Hepatocyte (in vitro differentiated cells): ENCODE results near the gene ING1. TPM values are rescaled to one million over a fixed set of nuclear protein-coding genes. Genes with fewer than 3 reads are reported as not detected.
"Not testable (repeated sequence)": the region's sequence is repeated elsewhere in the genome, so short reads cannot be mapped to it uniquely, and the experiment has no call there.

Experiments
- DNase-seq: peaks from one replicate; pipeline ENCODE4 v3.0.0-alpha.2; 2016; ENCODE audit warnings: low spot score
- H2AFZ ChIP-seq: fragments of 200-600 bp; sonication (generic); 2 replicates; pipeline ENCODE4 v1.6.0; 2016; ENCODE audit warnings: antibody characterized with exemption, mild to moderate bottlenecking
- H3K27ac ChIP-seq: fragments of 200-600 bp; sonication (generic); 2 replicates; pipeline ENCODE4 v1.5.1; 2016; ENCODE audit warnings: mild to moderate bottlenecking
- H3K27me3 ChIP-seq: fragments of 200-600 bp; sonication (generic); 2 replicates; pipeline ENCODE4 v1.6.1; 2016
- H3K36me3 ChIP-seq: fragments of 200-600 bp; sonication (generic); replicated peaks from 2 replicates; pipeline ENCODE4 v1.5.1; 2016; ENCODE audit warnings: low read depth; ENCODE audit not compliant: insufficient read depth
- H3K4me1 ChIP-seq: fragments of 200-600 bp; sonication (generic); 2 replicates; pipeline ENCODE4 v1.5.1; 2016; ENCODE audit warnings: mild to moderate bottlenecking, moderate library complexity; ENCODE audit not compliant: insufficient read depth
- H3K4me2 ChIP-seq: fragments of 200-600 bp; sonication (generic); 2 replicates; pipeline ENCODE4 v1.6.0; 2016
- H3K4me3 ChIP-seq: fragments of 200-600 bp; sonication (generic); 2 replicates; pipeline ENCODE4 v1.5.1; 2016; ENCODE audit warnings: mild to moderate bottlenecking
- H3K79me2 ChIP-seq: fragments of 200-600 bp; sonication (generic); 2 replicates; pipeline ENCODE4 v1.6.0; 2017; ENCODE audit warnings: mild to moderate bottlenecking
- H3K9me2 ChIP-seq: fragments of 200-600 bp; sonication (generic); replicated peaks from 2 replicates; pipeline ENCODE4 v1.6.0; 2017; ENCODE audit warnings: mild to moderate bottlenecking; ENCODE audit not compliant: insufficient read depth
- H3K9me3 ChIP-seq: fragments of 200-600 bp; sonication (generic); 2 replicates; pipeline ENCODE4 v1.5.1; 2016; ENCODE audit warnings: low read depth, mild to moderate bottlenecking
- H4K20me1 ChIP-seq: fragments of 200-600 bp; sonication (generic); 2 replicates; pipeline ENCODE4 v1.6.0; 2016; ENCODE audit warnings: mild to moderate bottlenecking; ENCODE audit not compliant: insufficient read depth, poor library complexity, severe bottlenecking
- EZH2 ChIP-seq: fragments of 200-600 bp; sonication (generic); IDR thresholded peaks from 2 replicates; pipeline ENCODE4 v1.6.1; 2016; ENCODE audit warnings: antibody characterized with exemption, mild to moderate bottlenecking, borderline replicate concordance
- EZH2phosphoT487 ChIP-seq: fragments of 200-600 bp; sonication (generic); IDR thresholded peaks from one replicate; pipeline ENCODE4 v1.6.1; 2018; ENCODE audit warnings: antibody characterized with exemption, mild to moderate bottlenecking, low read depth, moderate library complexity; ENCODE audit not compliant: unreplicated experiment, severe bottlenecking
- WGBS: methylation state at CpG from one replicate; pipeline ENCODE4 v1.1.6; 2016; ENCODE audit warnings: low lambda C conversion rate; ENCODE audit errors: missing lambda C conversion rate; 5-methylcytosine and 5-hydroxymethylcytosine counted together
- polyA plus RNA-seq: library from polyadenylated mRNA; unstranded; fragments of >200 nt; fragmentation: Nextera tagmentation; extraction: Ambion mirVana; gene quantifications from 2 replicates; pipeline ENCODE4 v1.2.1, GENCODE V29; 2016
- total RNA-seq: library from RNA; depleted of rRNA; stranded (reverse); fragments of >200 nt; gene quantifications from 2 replicates; pipeline ENCODE4 v1.2.3, GENCODE V29; 2014
- TF ChIP-seq, protein P1 (sequence below): fragments of 200-600 bp; sonication (generic); IDR thresholded peaks from 2 replicates; pipeline ENCODE4 v1.5.1; 2016; ENCODE audit warnings: antibody characterized with exemption, mild to moderate bottlenecking; ENCODE audit not compliant: poor library complexity

Gene ING1
- total and polyA plus RNA-seq, 2 experiments from 2014 or later, result 14.7 to 26.4 TPM

DNA sequence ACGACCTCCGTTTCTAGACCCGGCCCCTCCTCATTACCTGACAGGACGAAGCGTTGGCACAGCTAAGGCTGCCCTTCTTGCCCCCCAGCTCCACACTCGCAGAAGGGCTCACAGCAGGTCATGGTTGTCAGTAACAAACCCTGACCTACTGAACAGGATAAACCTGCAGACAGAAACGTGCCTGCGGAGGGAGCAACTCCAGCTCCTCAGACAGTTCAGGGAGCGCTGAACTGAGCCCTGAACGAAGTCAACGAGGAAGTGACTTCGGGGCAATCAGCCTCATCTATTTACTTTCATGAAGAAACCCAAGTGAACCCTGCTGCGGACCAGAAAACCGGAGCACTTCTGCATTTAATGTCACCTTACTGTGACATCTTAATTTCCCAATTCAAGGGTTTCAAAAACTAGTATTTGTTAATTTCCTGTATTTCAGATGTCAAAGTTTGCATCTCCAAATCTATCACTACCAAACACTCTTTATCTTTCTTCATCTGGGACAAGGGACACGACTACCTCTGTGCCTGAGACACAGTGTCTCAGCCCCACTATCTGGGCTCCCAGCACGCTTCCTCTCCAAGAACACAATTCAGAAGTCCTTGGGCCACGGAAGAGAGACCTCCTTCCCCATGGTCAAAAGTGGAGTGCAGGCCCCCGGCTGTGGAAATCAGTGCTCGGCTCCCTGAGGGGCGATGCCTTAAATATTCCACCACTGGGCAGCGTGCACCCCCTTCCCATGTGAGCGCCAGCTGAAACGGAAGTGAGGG lies 47.8 kb upstream of the ING1 start:
- TF ChIP-seq EZH2phosphoT487 (no peak), EZH2 (no peak)
- TF ChIP-seq, protein P1, sequence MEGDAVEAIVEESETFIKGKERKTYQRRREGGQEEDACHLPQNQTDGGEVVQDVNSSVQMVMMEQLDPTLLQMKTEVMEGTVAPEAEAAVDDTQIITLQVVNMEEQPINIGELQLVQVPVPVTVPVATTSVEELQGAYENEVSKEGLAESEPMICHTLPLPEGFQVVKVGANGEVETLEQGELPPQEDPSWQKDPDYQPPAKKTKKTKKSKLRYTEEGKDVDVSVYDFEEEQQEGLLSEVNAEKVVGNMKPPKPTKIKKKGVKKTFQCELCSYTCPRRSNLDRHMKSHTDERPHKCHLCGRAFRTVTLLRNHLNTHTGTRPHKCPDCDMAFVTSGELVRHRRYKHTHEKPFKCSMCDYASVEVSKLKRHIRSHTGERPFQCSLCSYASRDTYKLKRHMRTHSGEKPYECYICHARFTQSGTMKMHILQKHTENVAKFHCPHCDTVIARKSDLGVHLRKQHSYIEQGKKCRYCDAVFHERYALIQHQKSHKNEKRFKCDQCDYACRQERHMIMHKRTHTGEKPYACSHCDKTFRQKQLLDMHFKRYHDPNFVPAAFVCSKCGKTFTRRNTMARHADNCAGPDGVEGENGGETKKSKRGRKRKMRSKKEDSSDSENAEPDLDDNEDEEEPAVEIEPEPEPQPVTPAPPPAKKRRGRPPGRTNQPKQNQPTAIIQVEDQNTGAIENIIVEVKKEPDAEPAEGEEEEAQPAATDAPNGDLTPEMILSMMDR, result no peak
- no peaks in the 10 kb centered on the region for H3K4me1 ChIP-seq
- no peaks in the 10 kb centered on the region for H3K36me3 ChIP-seq
- 94% methylated on average over 23 of the region's 23 CpGs for WGBS
- no peaks in the 10 kb centered on the region for H4K20me1 ChIP-seq
- H3K9me2 ChIP-seq, result no peaks in the 10 kb centered on the region
- no peaks in the 10 kb centered on the region for H3K27me3 ChIP-seq
- H3K27ac ChIP-seq, result no peak overlapping the region
- no peak for DNase-seq
- H3K79me2 ChIP-seq, result no peaks in the 10 kb centered on the region
- H3K9me3 ChIP-seq, result no peaks in the 10 kb centered on the region
- H3K4me2 ChIP-seq, result no peak overlapping the region
- H3K4me3 ChIP-seq, result no peak overlapping the region
- no peak overlapping the region for H2AFZ ChIP-seq

- 97% methylated on average over 8 of the region's 8 CpGs for WGBS
- no peak for DNase-seq
- Histone ChIP-seq H3K27ac (no peak overlapping the region), H3K79me2 (no peaks in the 10 kb centered on the region), H3K9me3 (no peaks in the 10 kb centered on the region), H3K36me3 (no peaks in the 10 kb centered on the region), H4K20me1 (no peaks in the 10 kb centered on the region), H3K9me2 (no peaks in the 10 kb centered on the region), H2AFZ (no peak overlapping the region), H3K4me3 (no peak overlapping the region), H3K27me3 (no peaks in the 10 kb centered on the region), H3K4me2 (no peak overlapping the region), H3K4me1 (no peaks in the 10 kb centered on the region)
- TF ChIP-seq, protein P1, result no peak
- TF ChIP-seq EZH2, result no peak
These were observed 47.3 kb upstream of the ING1 start for GRCh38 chr13:110666255-110666533.

GRCh38 chr13:110669036-110669435 lies 44.5 kb upstream of the ING1 start:
- Histone ChIP-seq H3K4me3 (no peak overlapping the region), H3K79me2 (no peaks in the 10 kb centered on the region), H2AFZ (no peak overlapping the region), H3K27ac (no peak overlapping the region), H3K27me3 (no peaks in the 10 kb centered on the region), H3K36me3 (no peaks in the 10 kb centered on the region), H3K9me3 (no peaks in the 10 kb centered on the region), H4K20me1 (no peaks in the 10 kb centered on the region), H3K4me2 (no peak overlapping the region), H3K9me2 (no peaks in the 10 kb centered on the region), H3K4me1 (no peaks in the 10 kb centered on the region)
- no peak for DNase-seq
- WGBS, result 87% methylated on average over 9 of the region's 9 CpGs
- no peak for TF ChIP-seq EZH2
- TF ChIP-seq, protein P1, result no peak
- no peak for TF ChIP-seq EZH2phosphoT487

DNA sequence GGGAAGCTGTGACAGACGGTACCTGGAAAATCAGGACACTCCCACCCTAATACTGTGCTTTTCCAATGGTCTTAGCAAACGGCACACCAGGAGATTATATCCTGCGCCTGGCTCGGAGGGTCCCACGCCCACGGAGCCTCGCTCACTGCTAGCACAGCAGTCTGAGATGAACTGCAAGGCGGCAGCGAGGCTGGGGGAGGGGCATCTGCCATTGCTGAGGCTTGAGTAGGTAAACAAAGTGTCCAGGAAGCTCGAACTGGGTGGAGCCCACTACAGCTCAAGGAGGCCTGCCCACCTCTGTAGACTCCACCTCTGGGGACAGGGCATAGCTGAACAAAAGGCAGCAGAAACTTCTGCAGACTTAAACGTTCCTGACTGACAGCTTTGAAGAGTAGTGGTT lies 43.7 kb upstream of the ING1 start:
- not testable (repeated sequence) for H3K9me2 ChIP-seq, DNase-seq, H3K27me3 ChIP-seq, H3K4me3 ChIP-seq, H2AFZ ChIP-seq, H3K79me2 ChIP-seq, H3K36me3 ChIP-seq, H3K4me1 ChIP-seq, H3K27ac ChIP-seq, H3K9me3 ChIP-seq, H4K20me1 ChIP-seq, H3K4me2 ChIP-seq
- WGBS, result over 99% methylated on average over 11 of the region's 11 CpGs
